ENCODE results near the gene UTP4.
A peak's percentile ranks its signal among the peaks of the same experiment; 100 is the strongest.

Gene UTP4

DNA sequence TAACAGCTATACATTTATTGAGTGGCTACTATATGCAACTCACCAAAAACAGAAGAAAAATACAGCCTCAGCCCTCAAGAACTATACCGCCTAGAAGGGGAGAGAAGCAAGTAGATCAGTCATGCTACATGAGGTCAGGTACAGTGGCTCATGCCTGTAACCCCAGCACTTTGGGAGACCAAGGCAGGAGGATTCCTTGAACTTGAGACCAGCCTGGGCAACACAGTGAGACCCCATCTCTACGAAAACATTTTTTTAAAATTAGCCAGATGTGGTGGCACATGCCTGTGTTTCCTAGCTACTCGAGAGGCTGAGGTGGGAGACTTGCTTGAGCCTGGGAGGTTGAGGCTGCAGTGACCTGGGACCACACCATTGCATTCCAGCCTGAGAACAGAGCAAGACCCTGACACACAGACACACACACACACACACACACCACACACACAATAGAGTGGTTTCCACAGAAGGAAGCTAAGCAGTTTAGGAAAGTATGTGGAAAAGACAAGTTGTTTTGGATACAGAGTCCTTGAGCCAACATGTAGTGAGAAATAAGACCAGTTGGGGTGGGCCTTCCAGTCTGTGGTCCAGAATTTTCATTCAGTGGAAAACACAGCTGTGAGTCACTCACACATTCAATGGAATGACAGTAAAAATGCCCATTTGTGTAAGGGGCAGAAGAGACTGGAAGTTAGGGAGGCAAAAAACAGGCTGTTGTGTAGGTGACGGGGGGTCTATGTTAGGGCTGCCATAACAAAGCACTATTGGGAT is 43.8 kb downstream of the UTP4 start:
- H3K27ac ChIP-seq (ENCODE audit: poor library complexity, severe bottlenecking): no peak overlapping the region
- H3K4me1 ChIP-seq (ENCODE audit: insufficient read depth, poor library complexity, severe bottlenecking): peaks cover 14% of the 10 kb centered on the region
- ATAC-seq (ENCODE audit: low read depth) (no peak), DNase-seq (ENCODE audit: low spot score) (no peak)
- no peaks in the 10 kb centered on the region for H3K36me3 ChIP-seq (ENCODE audit: low read depth)
- no peaks in the 10 kb centered on the region for H3K9me3 ChIP-seq (ENCODE audit: severe bottlenecking)
- no peak overlapping the region for H3K4me3 ChIP-seq (ENCODE audit: severe bottlenecking)
- no peaks in the 10 kb centered on the region for H3K27me3 ChIP-seq (ENCODE audit: insufficient read depth, poor library complexity, severe bottlenecking)
- no peak for TF ChIP-seq CTCF (IDR thresholded peaks at IDR 0.05; ENCODE audit: poor library complexity, severe bottlenecking)

- TF ChIP-seq CTCF (IDR thresholded peaks at IDR 0.05; ENCODE audit: poor library complexity, severe bottlenecking): no peak
- Histone ChIP-seq H3K4me1 (ENCODE audit: insufficient read depth, poor library complexity, severe bottlenecking) (peaks cover 29% of the 10 kb centered on the region), H3K27me3 (ENCODE audit: insufficient read depth, poor library complexity, severe bottlenecking) (no peaks in the 10 kb centered on the region), H3K9me3 (ENCODE audit: severe bottlenecking) (no peaks in the 10 kb centered on the region), H3K27ac (ENCODE audit: poor library complexity, severe bottlenecking) (peak overlapping the region; percentile 7), H3K4me3 (ENCODE audit: severe bottlenecking) (no peak overlapping the region), H3K36me3 (ENCODE audit: low read depth) (no peaks in the 10 kb centered on the region)
- peak; percentile 48; the same call in 2 of the 3 replicates for ATAC-seq (ENCODE audit: low read depth)
- DNase-seq (ENCODE audit: low spot score): no peak
These were observed 47.0 kb downstream of the UTP4 start for GRCh38 chr16:69179328-69180010.

GRCh38 chr16:69180011-69180338 is 47.5 kb downstream of the UTP4 start:
- DNase-seq (ENCODE audit: low spot score): no peak
- H3K27ac ChIP-seq (ENCODE audit: poor library complexity, severe bottlenecking): peak overlapping the region; percentile 7
- H3K4me3 ChIP-seq (ENCODE audit: severe bottlenecking): no peak overlapping the region
- ATAC-seq (ENCODE audit: low read depth): no peak
- no peak for TF ChIP-seq CTCF (IDR thresholded peaks at IDR 0.05; ENCODE audit: poor library complexity, severe bottlenecking)
- H3K4me1 ChIP-seq (ENCODE audit: insufficient read depth, poor library complexity, severe bottlenecking): peaks cover 29% of the 10 kb centered on the region
- no peaks in the 10 kb centered on the region for H3K9me3 ChIP-seq (ENCODE audit: severe bottlenecking)
- no peaks in the 10 kb centered on the region for H3K27me3 ChIP-seq (ENCODE audit: insufficient read depth, poor library complexity, severe bottlenecking)
- H3K36me3 ChIP-seq (ENCODE audit: low read depth): no peaks in the 10 kb centered on the region

GRCh38 chr16:69182730-69183416 is 50.4 kb downstream of the UTP4 start:
- no peak for ATAC-seq (ENCODE audit: low read depth)
- TF ChIP-seq CTCF (IDR thresholded peaks at IDR 0.05; ENCODE audit: poor library complexity, severe bottlenecking): no peak
- Histone ChIP-seq H3K4me1 (ENCODE audit: insufficient read depth, poor library complexity, severe bottlenecking) (peaks cover 34% of the 10 kb centered on the region), H3K27me3 (ENCODE audit: insufficient read depth, poor library complexity, severe bottlenecking) (no peaks in the 10 kb centered on the region), H3K36me3 (ENCODE audit: low read depth) (no peaks in the 10 kb centered on the region), H3K4me3 (ENCODE audit: severe bottlenecking) (no peak overlapping the region), H3K27ac (ENCODE audit: poor library complexity, severe bottlenecking) (peak overlapping the region; percentile 24), H3K9me3 (ENCODE audit: severe bottlenecking) (no peaks in the 10 kb centered on the region)
- DNase-seq (ENCODE audit: low spot score): no peak
